GM18858 (cell line): ENCODE results near the gene VPS33B.

ENCODE experiments used
- ATAC-seq: cut with Tn5 transposase; IDR thresholded peaks from one replicate; pipeline ENCODE4 v1.9.1; 2021; ENCODE audit not compliant: unreplicated experiment

Gene VPS33B

DNA sequence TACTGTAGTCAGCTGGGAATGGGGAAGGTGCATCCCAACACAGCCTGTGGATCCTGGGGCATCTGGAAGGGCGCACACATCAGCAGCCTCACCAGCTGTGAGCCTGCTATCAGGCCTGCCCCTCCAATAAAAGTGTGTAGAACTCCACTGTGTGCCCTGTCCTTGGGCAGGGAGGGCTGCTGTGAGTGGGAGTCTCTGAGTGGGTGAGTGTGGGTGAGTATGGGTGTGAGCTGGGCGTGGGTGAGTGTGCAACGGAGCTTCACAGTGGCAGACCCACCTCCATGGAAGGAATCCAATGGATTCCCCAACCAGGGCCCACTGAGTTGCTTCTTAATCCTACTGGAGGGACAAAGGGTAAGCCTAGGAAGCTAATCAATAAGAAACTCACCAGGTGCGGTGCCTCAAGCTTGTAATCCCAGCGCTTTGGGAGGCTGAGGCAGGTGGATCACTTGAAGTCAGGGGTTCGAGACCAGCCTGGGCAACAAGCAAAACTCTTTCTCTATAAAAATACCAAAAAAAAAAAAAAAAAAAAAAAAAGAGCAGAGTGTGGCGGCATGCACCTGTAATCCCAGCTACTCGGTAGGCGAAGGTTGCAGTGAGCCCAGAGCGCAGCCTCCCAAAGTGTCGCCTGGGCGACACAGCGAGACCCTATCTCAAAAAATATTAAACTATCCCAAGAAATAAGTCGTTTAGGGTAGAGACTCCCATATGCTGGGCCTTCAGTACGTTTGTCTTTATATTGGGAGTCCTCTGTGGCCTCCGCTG, 68.3 kb downstream of the VPS33B start:
- no peak for ATAC-seq

- ATAC-seq, result no peak
Measured at GRCh38 chr15:90952901-90953677, 69.3 kb downstream of the VPS33B start.

- no peak for ATAC-seq
Measured at GRCh38 chr15:90950676-90951075, 71.7 kb downstream of the VPS33B start.

DNA sequence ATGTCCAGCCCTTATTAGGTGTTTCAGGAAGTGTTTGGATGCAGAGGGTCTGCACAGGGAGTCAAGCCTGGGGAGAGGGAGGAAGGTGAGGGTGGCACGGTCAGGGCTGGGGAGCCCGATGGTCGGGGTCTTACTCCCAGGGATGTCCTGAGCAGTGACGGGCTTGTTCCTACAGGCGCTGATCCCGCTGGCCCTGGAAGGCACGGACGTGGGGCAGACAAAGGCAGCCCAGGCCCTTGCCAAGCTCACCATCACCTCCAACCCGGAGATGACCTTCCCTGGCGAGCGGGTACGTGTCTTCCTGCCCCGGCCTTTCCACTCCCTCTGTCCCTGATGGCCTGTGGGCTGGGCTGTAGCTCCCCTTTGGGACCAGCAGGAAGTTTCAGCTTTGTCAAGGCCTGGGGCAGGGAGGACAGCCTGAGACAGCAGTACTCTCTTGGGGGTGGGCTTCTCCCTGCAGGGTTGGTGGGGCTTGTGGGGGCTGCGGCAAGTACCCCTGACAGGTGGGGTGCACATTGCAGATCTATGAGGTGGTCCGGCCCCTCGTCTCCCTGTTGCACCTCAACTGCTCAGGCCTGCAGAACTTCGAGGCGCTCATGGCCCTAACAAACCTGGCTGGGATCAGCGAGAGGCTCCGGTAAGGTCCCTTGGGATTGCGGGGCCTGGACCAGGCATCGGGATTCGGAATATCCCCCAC, 72.3 kb downstream of the VPS33B start:
- no peak for ATAC-seq
